ENCODE data around the gene RASAL1. TPM values are rescaled to one million over a fixed set of nuclear protein-coding genes. Genes with fewer than 3 reads are reported as not detected.

The RASAL1 gene
- total and polyA plus RNA-seq, 8 donors: 0.79 to 12.1 (median 2.6) TPM

- intact Hi-C loops (cut with DNase I): loop anchor here in 1 of 3 donors (10.0 kb wide), 1 partner anchor 98 kb away; no protein-coding TSS in a partner anchor
- Histone ChIP-seq H3K9me3 (no peaks in the 10 kb centered on the region), H3K36me3 (no peaks in the 10 kb centered on the region), H3K4me1 (no peaks in the 10 kb centered on the region), H3K27me3 (no peaks in the 10 kb centered on the region), H3K27ac (peak overlapping the region in 1 of 4 donors; percentile 23), H3K4me3 (peak overlapping the region; percentile 34 to 65 (median 52))
- no peak for DNase-seq
- TF ChIP-seq CTCF (IDR thresholded peaks at IDR 0.05): no peak
- no peak for FAIRE-seq
- WGBS, 2 donors: 11 to 13% methylated on average over 8 of the region's 8 CpGs
- ATAC-seq: no peak
Measured at GRCh38 chr12:113056381-113056630, 79.3 kb downstream of the RASAL1 start.

GRCh38 chr12:113055594-113056380 is 79.8 kb downstream of the RASAL1 start:
- WGBS, 2 donors: 78 to 86% methylated on average over 13 of the region's 13 CpGs
- H3K4me1 ChIP-seq: no peaks in the 10 kb centered on the region
- no peak overlapping the region for H3K4me3 ChIP-seq
- ATAC-seq (peak in 2 of 4 donors; percentile 6 to 23), DNase-seq (peak in 2 of 6 donors; percentile 28 to 64), FAIRE-seq (no peak)
- no peak overlapping the region for H3K27ac ChIP-seq
- no peaks in the 10 kb centered on the region for H3K9me3 ChIP-seq
- TF ChIP-seq CTCF (IDR thresholded peaks at IDR 0.05): no peak
- no peaks in the 10 kb centered on the region for H3K36me3 ChIP-seq
- intact Hi-C loops (cut with DNase I): loop anchor here in 1 of 3 donors (10.0 kb wide), 1 partner anchor 99 kb away; no protein-coding TSS in a partner anchor
- H3K27me3 ChIP-seq: no peaks in the 10 kb centered on the region

GRCh38 chr12:113054948-113055486 is 80.5 kb downstream of the RASAL1 start:
- TF ChIP-seq CTCF (IDR thresholded peaks at IDR 0.05): no peak
- DNase-seq (peak in 1 of 6 donors; percentile 6), FAIRE-seq (no peak), ATAC-seq (no peak)
- no peaks in the 10 kb centered on the region for H3K9me3 ChIP-seq
- H3K4me1 ChIP-seq: no peaks in the 10 kb centered on the region
- no peaks in the 10 kb centered on the region for H3K27me3 ChIP-seq
- intact Hi-C loops (cut with DNase I): loop anchor here in 2 of 3 donors (5.0 to 10.0 kb wide), 3 partner anchors 42 to 117 kb away; no protein-coding TSS in a partner anchor
- H3K4me3 ChIP-seq: no peak overlapping the region
- H3K27ac ChIP-seq: no peak overlapping the region
- H3K36me3 ChIP-seq: no peaks in the 10 kb centered on the region
- WGBS, 2 donors: 62 to 72% methylated on average over 4 of the region's 4 CpGs

GRCh38 chr12:113052326-113052725 is 83.2 kb downstream of the RASAL1 start:
- peak in 1 of 6 donors; percentile 21 for DNase-seq
- Histone ChIP-seq H3K27me3 (no peaks in the 10 kb centered on the region), H3K9me3 (no peaks in the 10 kb centered on the region), H3K27ac (no peak overlapping the region), H3K4me3 (no peak overlapping the region), H3K4me1 (no peaks in the 10 kb centered on the region), H3K36me3 (no peaks in the 10 kb centered on the region)
- no peak for FAIRE-seq
- no peak for TF ChIP-seq CTCF (IDR thresholded peaks at IDR 0.05)
- intact Hi-C loops (cut with DNase I): loop anchor here in 2 of 3 donors (5.0 to 10.0 kb wide), 3 partner anchors 45 to 120 kb away; no protein-coding TSS in a partner anchor
- no peak for ATAC-seq
- 46 to 60% methylated on average over 4 of the region's 4 CpGs for WGBS, 2 donors

- Histone ChIP-seq H3K27me3 (no peaks in the 10 kb centered on the region), H3K27ac (no peak overlapping the region), H3K9me3 (no peaks in the 10 kb centered on the region), H3K4me3 (no peak overlapping the region), H3K36me3 (no peaks in the 10 kb centered on the region), H3K4me1 (no peaks in the 10 kb centered on the region)
- DNase-seq (no peak), FAIRE-seq (no peak), ATAC-seq (no peak)
- no peak for TF ChIP-seq CTCF (IDR thresholded peaks at IDR 0.05)
- 87 to 88% methylated on average over 4 of the region's 4 CpGs for WGBS, 2 donors
- intact Hi-C loops (cut with DNase I): loop anchor here in 2 of 3 donors (5.0 to 10.0 kb wide), 3 partner anchors 46 to 121 kb away; no protein-coding TSS in a partner anchor
Measured at GRCh38 chr12:113051759-113052158, 83.8 kb downstream of the RASAL1 start.

Data from pancreas (tissue), 10 donors.